Measurements from ENCODE around the gene NME1. TPM values are rescaled to one million over a fixed set of nuclear protein-coding genes. Genes with fewer than 3 reads are reported as not detected.

Gene NME1
- total and polyA plus RNA-seq, 10 of the 15 experiments (the other 5 are each of a cell fraction or from before 2014, with no cell fraction given): 273 to 1,362 (median 455) TPM

DNA sequence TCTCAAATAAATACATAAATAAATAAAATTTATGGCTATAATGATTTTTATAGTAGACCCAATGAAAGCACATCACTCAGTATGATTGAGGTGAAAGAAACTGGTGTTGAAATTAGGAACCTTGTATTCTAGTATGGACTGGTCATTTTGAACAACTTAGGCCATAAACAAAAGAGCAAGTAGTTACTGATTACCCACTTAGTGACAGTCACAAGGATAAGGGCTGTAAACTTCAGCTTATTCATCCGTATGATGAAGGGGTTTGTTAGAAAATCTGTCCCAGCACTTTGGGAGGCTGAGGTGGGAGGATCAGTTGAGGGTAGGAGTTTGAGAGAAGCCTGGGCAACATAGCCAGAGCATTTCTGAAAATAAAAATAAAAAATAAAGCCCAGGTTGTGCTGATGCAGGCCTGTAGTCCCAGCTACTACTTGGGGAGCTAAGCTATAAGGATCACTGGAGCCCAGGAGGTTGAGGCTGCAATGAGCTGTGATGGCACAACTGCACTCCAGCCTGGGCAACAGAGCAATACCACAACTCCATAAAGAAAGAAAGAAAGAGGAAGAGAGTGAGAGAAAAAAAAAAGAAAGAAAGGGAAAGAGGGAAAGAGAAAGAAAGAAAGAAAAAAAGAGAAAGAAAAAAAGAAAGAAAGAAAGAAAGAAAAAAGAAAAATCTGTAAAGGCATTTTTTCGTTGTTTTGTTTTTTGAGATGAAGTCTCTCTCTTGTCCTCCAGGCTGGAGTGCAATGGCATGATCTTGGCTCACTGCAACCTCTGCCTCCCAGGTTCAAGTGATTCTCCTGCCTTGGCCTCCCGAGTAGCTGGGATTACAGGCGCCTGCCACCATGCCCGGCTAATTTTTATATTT, 28.5 kb upstream of the NME1 start:
- Histone ChIP-seq H3K4me3 (no peak overlapping the region), H3K4me1 (ENCODE audit: control insufficient read depth, insufficient read depth, low read length) (peaks cover 5% of the 10 kb centered on the region; the same call in 1 of the 2 replicates), H3K4me2 (ENCODE audit: control insufficient read depth, insufficient read depth) (no peak overlapping the region), H2AFZ (ENCODE audit: control insufficient read depth, low read depth, low read length) (no peak overlapping the region), H3K9ac (ENCODE audit: control insufficient read depth, insufficient read depth, low read length) (no peak overlapping the region), H3K79me2 (ENCODE audit: control insufficient read depth, insufficient read depth, low read length) (peaks cover 7% of the 10 kb centered on the region), H3K9me3 (replicated peaks; ENCODE audit: control insufficient read depth, insufficient read depth, low read length) (no peaks in the 10 kb centered on the region), H3K27me3 (replicated peaks in 1 of 2; ENCODE audit: control insufficient read depth in 2 of 2, insufficient read depth in 2 of 2, low read length in 1 of 2) (no peaks in the 10 kb centered on the region), H3K27ac (ENCODE audit: control insufficient read depth, insufficient read depth) (no peak overlapping the region), H3K36me3 (ENCODE audit: control insufficient read depth in 2 of 2, insufficient read depth in 2 of 2, low read length in 1 of 2) (no peaks in the 10 kb centered on the region), H4K20me1 (ENCODE audit: control insufficient read depth, insufficient read depth) (no peaks in the 10 kb centered on the region)
- in situ Hi-C loops (cut with MboI) (no loop called here), intact Hi-C loops (cut with micrococcal nuclease; ENCODE audit: unreplicated experiment) (no loop called here)
- ChIA-PET POLR2A (interaction anchor here (1.3 kb wide), 1 partner anchor 23 kb away, joined by 6 read pairs; no protein-coding TSS in a partner anchor), CTCF (interaction anchor here (0.5 to 1.0 kb wide), 3 partner anchors 11 to 137 kb away, joined by 3 to 5 read pairs (median 3); partner anchors contain the start of gene NME1), RAD21 (ENCODE audit: unreplicated experiment) (interaction anchor here (1.2 kb wide), 2 partner anchors 7 to 272 kb away, joined by 3 to 5 read pairs; no protein-coding TSS in a partner anchor), SMC1A (ENCODE audit: uncharacterized antibody, unreplicated experiment) (interaction anchor here (2.3 kb wide), 1 partner anchor 15 kb away, joined by 7 read pairs; no protein-coding TSS in a partner anchor)
- 93% methylated on average over 5 of the region's 5 CpGs for WGBS (ENCODE audit: insufficient coverage, insufficient replicate concordance, low lambda C conversion rate, missing lambda C conversion rate)
- ATAC-seq (no peak), DNase-seq (ENCODE audit: low read depth, low spot score) (no peak), FAIRE-seq (no peak)
- no TSS peak for BruUV-seq (replicated peaks)
- no peak for TF ChIP-seq ZSCAN29 (IDR thresholded peaks at IDR 0.05)
- TF ChIP-seq, protein P1, sequence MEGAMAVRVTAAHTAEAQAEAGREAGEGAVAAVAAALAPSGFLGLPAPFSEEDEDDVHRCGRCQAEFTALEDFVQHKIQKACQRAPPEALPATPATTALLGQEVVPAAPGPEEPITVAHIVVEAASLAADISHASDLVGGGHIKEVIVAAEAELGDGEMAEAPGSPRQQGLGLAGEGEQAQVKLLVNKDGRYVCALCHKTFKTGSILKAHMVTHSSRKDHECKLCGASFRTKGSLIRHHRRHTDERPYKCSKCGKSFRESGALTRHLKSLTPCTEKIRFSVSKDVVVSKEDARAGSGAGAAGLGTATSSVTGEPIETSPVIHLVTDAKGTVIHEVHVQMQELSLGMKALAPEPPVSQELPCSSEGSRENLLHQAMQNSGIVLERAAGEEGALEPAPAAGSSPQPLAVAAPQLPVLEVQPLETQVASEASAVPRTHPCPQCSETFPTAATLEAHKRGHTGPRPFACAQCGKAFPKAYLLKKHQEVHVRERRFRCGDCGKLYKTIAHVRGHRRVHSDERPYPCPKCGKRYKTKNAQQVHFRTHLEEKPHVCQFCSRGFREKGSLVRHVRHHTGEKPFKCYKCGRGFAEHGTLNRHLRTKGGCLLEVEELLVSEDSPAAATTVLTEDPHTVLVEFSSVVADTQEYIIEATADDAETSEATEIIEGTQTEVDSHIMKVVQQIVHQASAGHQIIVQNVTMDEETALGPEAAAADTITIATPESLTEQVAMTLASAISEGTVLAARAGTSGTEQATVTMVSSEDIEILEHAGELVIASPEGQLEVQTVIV (IDR thresholded peaks at IDR 0.05; ENCODE audit: borderline replicate concordance, partially characterized antibody): no peak
- TF ChIP-seq CBX3 (IDR thresholded peaks at IDR 0.05; ENCODE audit: borderline replicate concordance, low read depth): no peak
- TF ChIP-seq KLF5 (IDR thresholded peaks at IDR 0.05; ENCODE audit: partially characterized antibody): no peak
- no peak for TF ChIP-seq FOXM1 (IDR thresholded peaks at IDR 0.05; ENCODE audit: low read depth, low read length)
- TF ChIP-seq, protein P2, sequence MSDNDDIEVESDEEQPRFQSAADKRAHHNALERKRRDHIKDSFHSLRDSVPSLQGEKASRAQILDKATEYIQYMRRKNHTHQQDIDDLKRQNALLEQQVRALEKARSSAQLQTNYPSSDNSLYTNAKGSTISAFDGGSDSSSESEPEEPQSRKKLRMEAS (IDR thresholded peaks at IDR 0.05; ENCODE audit: low read depth, low read length): no peak
- no peak for TF ChIP-seq RB1 (IDR thresholded peaks at IDR 0.05; ENCODE audit: borderline replicate concordance)
- TF ChIP-seq ELK1 (IDR thresholded peaks at IDR 0.05; ENCODE audit: low read depth, low read length): no peak
- TF ChIP-seq ETV6 (conservative IDR thresholded peaks at IDR 0.05 in 1 of 2, IDR thresholded peaks at IDR 0.05 in 1 of 2; ENCODE audit: borderline replicate concordance in 1 of 2, low read depth in 1 of 2): no peak
- no peak for TF ChIP-seq IRF4 (IDR thresholded peaks at IDR 0.05; ENCODE audit: low read depth, low read length)
- no peak for TF ChIP-seq ZNF384 (IDR thresholded peaks at IDR 0.05; ENCODE audit: borderline replicate concordance, low read depth, low read length)
- TF ChIP-seq SUPT20H (IDR thresholded peaks at IDR 0.05; ENCODE audit: borderline replicate concordance, control insufficient read depth, low read depth, low read length): no peak
- no peak for TF ChIP-seq CHD2 (IDR thresholded peaks at IDR 0.05; ENCODE audit: borderline replicate concordance, low read depth, low read length)
- no peak for TF ChIP-seq GATAD2B (conservative IDR thresholded peaks at IDR 0.05; ENCODE audit: low read depth)

Measured in GM12878 (cell line).